Endothelial cell (in vitro differentiated cells): Measurements from ENCODE around the gene BET1. TPM values are rescaled to one million over a fixed set of nuclear protein-coding genes. Genes with fewer than 3 reads are reported as not detected.

Experiments used
- DNase-seq: peaks from one replicate; pipeline ENCODE4 v3.0.0; 2021; ENCODE audit warnings: low spot score
- H3K27ac Mint-ChIP-seq: one replicate; pipeline ENCODE4 v1.8.0; 2021; ENCODE audit warnings: mixed read lengths, inconsistent platforms; ENCODE audit not compliant: unreplicated experiment
- H3K27me3 Mint-ChIP-seq: one replicate; pipeline ENCODE4 v1.8.0; 2021; ENCODE audit warnings: mild to moderate bottlenecking, moderate library complexity, mixed read lengths, inconsistent platforms; ENCODE audit not compliant: unreplicated experiment
- H3K36me3 Mint-ChIP-seq: one replicate; pipeline ENCODE4 v1.8.0; 2021; ENCODE audit warnings: mild to moderate bottlenecking, low read depth, mixed read lengths, inconsistent platforms; ENCODE audit not compliant: unreplicated experiment
- H3K4me1 Mint-ChIP-seq: one replicate; pipeline ENCODE4 v1.8.0; 2021; ENCODE audit warnings: mild to moderate bottlenecking, mixed read lengths, inconsistent platforms; ENCODE audit not compliant: unreplicated experiment
- H3K4me3 Mint-ChIP-seq: one replicate; pipeline ENCODE4 v1.8.0; 2021; ENCODE audit warnings: mild to moderate bottlenecking, mixed read lengths, inconsistent platforms; ENCODE audit not compliant: unreplicated experiment
- H3K9me3 Mint-ChIP-seq: one replicate; pipeline ENCODE4 v1.8.0; 2021; ENCODE audit warnings: mixed read lengths, inconsistent platforms; ENCODE audit not compliant: unreplicated experiment
- CTCF ChIP-seq: fragments of 200-600 bp; sonication (generic); IDR thresholded peaks from one replicate; pipeline ENCODE4 v1.5.0; 2021; ENCODE audit warnings: antibody characterized with exemption; ENCODE audit not compliant: unreplicated experiment
- total RNA-seq: library from RNA; stranded (reverse); fragmentation: NEBNext Ultra II Directional; extraction: Animal tissue kit (Norgen Biotek cat#: 25700); gene quantifications from one replicate; pipeline ENCODE4 v1.2.1, GENCODE V29; 2021; ENCODE audit not compliant: unreplicated experiment

Gene BET1
- total RNA-seq, 1 donor from 2014 or later = 30.0 TPM

GRCh38 chr7:94043299-94043698, 39.1 kb upstream of the BET1 start:
- Mint-ChIP-seq H3K4me1 (no peaks in the 10 kb centered on the region), H3K4me3 (no peak overlapping the region), H3K27me3 (peaks cover 2% of the 10 kb centered on the region), H3K36me3 (no peaks in the 10 kb centered on the region), H3K27ac (no peak overlapping the region), H3K9me3 (no peaks in the 10 kb centered on the region)
- TF ChIP-seq CTCF = no peak
- DNase-seq = no peak

- TF ChIP-seq CTCF = no peak
- Mint-ChIP-seq H3K36me3 (no peaks in the 10 kb centered on the region), H3K9me3 (no peaks in the 10 kb centered on the region), H3K27ac (no peak overlapping the region), H3K4me1 (no peaks in the 10 kb centered on the region), H3K27me3 (no peaks in the 10 kb centered on the region), H3K4me3 (no peak overlapping the region)
- no peak for DNase-seq
Measured at GRCh38 chr7:94042381-94042780, 38.2 kb upstream of the BET1 start.

GRCh38 chr7:94041529-94041928, 37.4 kb upstream of the BET1 start:
- H3K36me3 Mint-ChIP-seq = no peaks in the 10 kb centered on the region
- no peaks in the 10 kb centered on the region for H3K27me3 Mint-ChIP-seq
- H3K4me3 Mint-ChIP-seq = no peak overlapping the region
- no peak overlapping the region for H3K27ac Mint-ChIP-seq
- no peaks in the 10 kb centered on the region for H3K9me3 Mint-ChIP-seq
- no peak for TF ChIP-seq CTCF
- no peak for DNase-seq
- no peaks in the 10 kb centered on the region for H3K4me1 Mint-ChIP-seq

GRCh38 chr7:94040254-94040653, 36.1 kb upstream of the BET1 start:
- no peaks in the 10 kb centered on the region for H3K9me3 Mint-ChIP-seq
- DNase-seq = no peak
- no peaks in the 10 kb centered on the region for H3K27me3 Mint-ChIP-seq
- H3K4me3 Mint-ChIP-seq = no peak overlapping the region
- TF ChIP-seq CTCF = no peak
- no peaks in the 10 kb centered on the region for H3K36me3 Mint-ChIP-seq
- H3K4me1 Mint-ChIP-seq = no peaks in the 10 kb centered on the region
- no peak overlapping the region for H3K27ac Mint-ChIP-seq

GRCh38 chr7:94039368-94040035, 35.3 kb upstream of the BET1 start:
- DNase-seq = no peak
- Mint-ChIP-seq H3K4me3 (no peak overlapping the region), H3K9me3 (no peaks in the 10 kb centered on the region), H3K27ac (no peak overlapping the region), H3K27me3 (no peaks in the 10 kb centered on the region), H3K36me3 (no peaks in the 10 kb centered on the region), H3K4me1 (no peaks in the 10 kb centered on the region)
- no peak for TF ChIP-seq CTCF
